WTC11 (cell line): Measurements from ENCODE around the gene PHLDA2. TPM values are rescaled to one million over a fixed set of nuclear protein-coding genes. Genes with fewer than 3 reads are reported as not detected.

Source experiments
- ATAC-seq: fragments of 200-7000 bp; cut with Tn5 transposase; 2 replicates; pipeline ENCODE4 v1.10.0; 2021; ENCODE audit warnings: mild to moderate bottlenecking, moderate library complexity
- CTCF ChIA-PET: fragments of 300-600 bp; sonication (Branson Sonifier 250); formaldehyde crosslinking; loops from one replicate; lab custom pipeline; 2021; ENCODE audit warnings: antibody characterized with exemption; lab: Charles Lee
- POLR2A ChIA-PET: fragments of 350-600 bp; sonication (Branson Sonifier 250); formaldehyde crosslinking; loops from one replicate; lab custom pipeline; 2021; ENCODE audit warnings: antibody characterized with exemption; lab: Charles Lee
- DNase-seq: peaks from one replicate; pipeline ENCODE4 v3.0.0; 2021; ENCODE audit warnings: low spot score
- H3K27ac Mint-ChIP-seq: 2 replicates; pipeline ENCODE4 v1.8.0; 2021; ENCODE audit warnings: mixed read lengths
- H3K27me3 Mint-ChIP-seq: 2 replicates; pipeline ENCODE4 v1.8.0; 2021; ENCODE audit warnings: low read depth, mild to moderate bottlenecking, moderate library complexity, mixed read lengths
- H3K36me3 Mint-ChIP-seq: 2 replicates; pipeline ENCODE4 v1.8.0; 2021; ENCODE audit warnings: mixed read lengths
- H3K4me1 Mint-ChIP-seq: 2 replicates; pipeline ENCODE4 v1.8.0; 2022; ENCODE audit warnings: mixed read lengths
- H3K4me3 Mint-ChIP-seq: 2 replicates; pipeline ENCODE4 v1.8.0; 2021; ENCODE audit warnings: mild to moderate bottlenecking, moderate library complexity, mixed read lengths
- H3K9me3 Mint-ChIP-seq: 2 replicates; pipeline ENCODE4 v1.8.0; 2021; ENCODE audit warnings: mixed read lengths
- ATF1 ChIP-seq: sonication (generic); formaldehyde crosslinking; IDR thresholded peaks from 2 replicates; pipeline ENCODE4 v1.8.1; 2023; ENCODE audit warnings: mild to moderate bottlenecking, moderate library complexity, missing genetic modification reagents
- ATF2 ChIP-seq: sonication (generic); formaldehyde crosslinking; IDR thresholded peaks from 2 replicates; pipeline ENCODE4 v1.8.1; 2022; ENCODE audit warnings: low read depth, missing genetic modification reagents, borderline replicate concordance
- CREB1 ChIP-seq: sonication (generic); formaldehyde crosslinking; IDR thresholded peaks from 2 replicates; pipeline ENCODE4 v1.8.0; 2023; ENCODE audit warnings: mild to moderate bottlenecking, missing genetic modification reagents
- ERG ChIP-seq: fragments of 250-450 bp; sonication (Bioruptor Pico); IDR thresholded peaks from 2 replicates; pipeline ENCODE4 v1.8.0; 2021; ENCODE audit warnings: mild to moderate bottlenecking
- ETV6 ChIP-seq: sonication (generic); formaldehyde crosslinking; IDR thresholded peaks from 2 replicates; pipeline ENCODE4 v1.8.1; 2022; ENCODE audit warnings: mild to moderate bottlenecking, missing genetic modification reagents
- NFYB ChIP-seq: sonication (generic); formaldehyde crosslinking; conservative IDR thresholded peaks from 2 replicates; pipeline ENCODE4 v1.8.0; 2022; ENCODE audit warnings: low read depth, missing genetic modification reagents
- NR1H2 ChIP-seq: sonication (generic); formaldehyde crosslinking; IDR thresholded peaks from 2 replicates; pipeline ENCODE4 v1.9.0; 2021; ENCODE audit warnings: mild to moderate bottlenecking, moderate library complexity, missing genetic modification reagents
- OVOL2 ChIP-seq: fragments of 250-450 bp; sonication (Bioruptor Pico); IDR thresholded peaks from 2 replicates; pipeline ENCODE4 v1.9.0; 2021; ENCODE audit warnings: mild to moderate bottlenecking, borderline replicate concordance
- SMAD4 ChIP-seq: sonication (generic); formaldehyde crosslinking; IDR thresholded peaks from 2 replicates; pipeline ENCODE4 v1.8.0; 2022; ENCODE audit warnings: mild to moderate bottlenecking, missing genetic modification reagents
- SOX15 ChIP-seq: fragments of 250-450 bp; sonication (Bioruptor Pico); IDR thresholded peaks from 2 replicates; pipeline ENCODE4 v1.9.0; 2021; ENCODE audit warnings: mild to moderate bottlenecking
- ZNF232 ChIP-seq: sonication (generic); formaldehyde crosslinking; IDR thresholded peaks from 2 replicates; pipeline ENCODE4 v1.8.0; 2022; ENCODE audit warnings: mild to moderate bottlenecking, missing genetic modification reagents
- ZNF263 ChIP-seq: sonication (generic); formaldehyde crosslinking; IDR thresholded peaks from 2 replicates; pipeline ENCODE4 v1.8.1; 2022; ENCODE audit warnings: low read depth, mild to moderate bottlenecking, moderate library complexity, missing genetic modification reagents
- ZNF281 ChIP-seq: sonication (generic); formaldehyde crosslinking; IDR thresholded peaks from 2 replicates; pipeline ENCODE4 v1.8.0; 2023; ENCODE audit warnings: mild to moderate bottlenecking, missing genetic modification reagents
- total RNA-seq: library from RNA; stranded (reverse); gene quantifications from 3 replicates; pipeline ENCODE4 v1.2.3, GENCODE V29; 2021

Gene PHLDA2
- total RNA-seq, 1 experiment from 2014 or later = 9.6 TPM

GRCh38 chr11:2976294-2977063, 47.3 kb upstream of the PHLDA2 start:
- ATAC-seq = no peak
- no peaks in the 10 kb centered on the region for H3K27me3 Mint-ChIP-seq
- TF ChIP-seq ZNF281 (CRISPR knock-in tag) (no peak), ZNF232 (CRISPR knock-in tag) (no peak), CREB1 (CRISPR knock-in tag) (no peak), SMAD4 (CRISPR knock-in tag) (no peak), NFYB (no peak), ZNF263 (CRISPR knock-in tag) (no peak), ATF1 (CRISPR knock-in tag) (no peak), OVOL2 (CRISPR knock-in tag) (no peak)
- no peak overlapping the region for H3K27ac Mint-ChIP-seq
- ChIA-PET CTCF (interaction anchor here (1.2 to 2.1 kb wide), 5 partner anchors 12 to 115 kb away, joined by 3 to 9 read pairs (median 5); no protein-coding TSS in a partner anchor), POLR2A (no interaction called here)
- no peak overlapping the region for H3K4me3 Mint-ChIP-seq
- H3K36me3 Mint-ChIP-seq = peaks cover 65% of the 10 kb centered on the region
- H3K4me1 Mint-ChIP-seq = no peaks in the 10 kb centered on the region
- no peak for DNase-seq
- no peaks in the 10 kb centered on the region for H3K9me3 Mint-ChIP-seq

DNA sequence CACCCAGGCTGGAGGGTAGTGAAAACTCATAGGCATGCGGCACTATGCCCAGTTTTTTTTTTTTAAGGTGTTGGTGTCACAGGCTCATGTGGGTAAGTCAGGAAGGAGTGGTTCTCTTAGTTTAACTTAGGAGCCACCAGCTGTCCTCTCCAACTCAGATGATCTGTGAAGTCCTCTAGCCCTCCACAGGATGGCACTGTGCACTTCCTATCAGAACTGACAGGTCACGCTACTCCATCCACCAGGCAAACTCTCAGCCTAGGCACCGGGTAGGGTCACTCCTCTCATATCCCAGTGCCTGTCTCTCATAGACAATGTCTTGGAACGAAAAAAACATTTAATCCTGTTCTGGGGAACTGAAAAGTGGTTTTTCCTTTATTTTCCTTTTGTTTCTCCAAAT, 46.4 kb upstream of the PHLDA2 start:
- CTCF ChIA-PET = interaction anchor here (0.5 to 2.1 kb wide), 9 partner anchors 11 to 153 kb away, joined by 3 to 9 read pairs (median 4); partner anchors contain the start of gene NAP1L4
- POLR2A ChIA-PET = interaction anchor here (0.7 kb wide), 1 partner anchor 28 kb away, joined by 3 read pairs; no protein-coding TSS in a partner anchor
- Mint-ChIP-seq H3K9me3 (no peaks in the 10 kb centered on the region), H3K36me3 (peaks cover 74% of the 10 kb centered on the region), H3K4me1 (no peaks in the 10 kb centered on the region), H3K4me3 (no peak overlapping the region), H3K27ac (no peak overlapping the region), H3K27me3 (no peaks in the 10 kb centered on the region)
- no peak for DNase-seq
- TF ChIP-seq ATF2 (CRISPR knock-in tag) (no peak), NR1H2 (CRISPR knock-in tag) (no peak), SOX15 (CRISPR knock-in tag) (no peak), ETV6 (CRISPR knock-in tag) (no peak), ERG (CRISPR knock-in tag) (no peak), ZNF281 (CRISPR knock-in tag) (no peak), ATF1 (CRISPR knock-in tag) (no peak)
- ATAC-seq = peak; percentile 80
